Activated naive CD4-positive, alpha-beta T cell treated with anti-CD3 and anti-CD28 coated beads, Interleukin-2, amount 50 U/mL, for 24 hours (primary cell): Measurements from ENCODE around the gene KCNA3.

Experiments used
- H3K27ac Mint-ChIP-seq: one replicate; pipeline ENCODE4 v1.8.0; 2021; ENCODE audit warnings: mild to moderate bottlenecking, mixed read lengths
- H3K27me3 Mint-ChIP-seq: one replicate; pipeline ENCODE4 v1.8.0; 2021; ENCODE audit warnings: mixed read lengths
- H3K36me3 Mint-ChIP-seq: one replicate; pipeline ENCODE4 v1.8.0; 2021; ENCODE audit warnings: mixed read lengths
- H3K4me1 Mint-ChIP-seq: one replicate; pipeline ENCODE4 v1.8.0; 2021; ENCODE audit warnings: mixed read lengths
- H3K4me3 Mint-ChIP-seq: one replicate; pipeline ENCODE4 v1.8.0; 2021; ENCODE audit warnings: mild to moderate bottlenecking, mixed read lengths
- H3K9me3 Mint-ChIP-seq: one replicate; pipeline ENCODE4 v1.8.0; 2021; ENCODE audit warnings: mixed read lengths

KCNA3 gene

GRCh38 chr1:110674337-110675059, at the start of gene KCNA3:
KCNA3 (minus strand) TSS chr1:110674940; CDS start chr1:110674809, 131 bp downstream.
- Mint-ChIP-seq H3K27me3 (no peaks in the 10 kb centered on the region), H3K36me3 (no peaks in the 10 kb centered on the region), H3K4me3 (peak within 1 kb of the TSS; percentile 90), H3K4me1 (peaks cover 60% of the 10 kb centered on the region), H3K9me3 (no peaks in the 10 kb centered on the region), H3K27ac (peak within 1 kb of the TSS; percentile 99)

GRCh38 chr1:110722807-110723206, 48.1 kb upstream of the KCNA3 start:
- H3K36me3 Mint-ChIP-seq, result no peaks in the 10 kb centered on the region
- H3K9me3 Mint-ChIP-seq, result no peaks in the 10 kb centered on the region
- no peak overlapping the region for H3K27ac Mint-ChIP-seq
- no peak overlapping the region for H3K4me3 Mint-ChIP-seq
- H3K27me3 Mint-ChIP-seq, result no peaks in the 10 kb centered on the region
- H3K4me1 Mint-ChIP-seq, result peaks cover 24% of the 10 kb centered on the region

GRCh38 chr1:110719908-110720307, 45.2 kb upstream of the KCNA3 start:
- Mint-ChIP-seq H3K4me3 (no peak overlapping the region), H3K27me3 (no peaks in the 10 kb centered on the region), H3K4me1 (no peaks in the 10 kb centered on the region), H3K27ac (no peak overlapping the region), H3K9me3 (no peaks in the 10 kb centered on the region), H3K36me3 (no peaks in the 10 kb centered on the region)

GRCh38 chr1:110718452-110718851, 43.7 kb upstream of the KCNA3 start:
- Mint-ChIP-seq H3K9me3 (no peaks in the 10 kb centered on the region), H3K4me3 (no peak overlapping the region), H3K36me3 (no peaks in the 10 kb centered on the region), H3K4me1 (no peaks in the 10 kb centered on the region), H3K27ac (no peak overlapping the region), H3K27me3 (no peaks in the 10 kb centered on the region)

- peaks cover 4% of the 10 kb centered on the region for H3K4me1 Mint-ChIP-seq
- H3K4me3 Mint-ChIP-seq, result no peak overlapping the region
- H3K9me3 Mint-ChIP-seq, result no peaks in the 10 kb centered on the region
- no peaks in the 10 kb centered on the region for H3K27me3 Mint-ChIP-seq
- H3K27ac Mint-ChIP-seq, result no peak overlapping the region
- H3K36me3 Mint-ChIP-seq, result no peaks in the 10 kb centered on the region
Measured at GRCh38 chr1:110717179-110717578, 42.4 kb upstream of the KCNA3 start.

GRCh38 chr1:110714374-110714995, 39.7 kb upstream of the KCNA3 start:
- no peaks in the 10 kb centered on the region for H3K9me3 Mint-ChIP-seq
- no peaks in the 10 kb centered on the region for H3K27me3 Mint-ChIP-seq
- H3K4me3 Mint-ChIP-seq, result no peak overlapping the region
- no peaks in the 10 kb centered on the region for H3K36me3 Mint-ChIP-seq
- H3K4me1 Mint-ChIP-seq, result peaks cover 15% of the 10 kb centered on the region
- no peak overlapping the region for H3K27ac Mint-ChIP-seq

- Mint-ChIP-seq H3K9me3 (no peaks in the 10 kb centered on the region), H3K4me3 (no peak overlapping the region), H3K27ac (no peak overlapping the region), H3K4me1 (peaks cover 15% of the 10 kb centered on the region), H3K36me3 (no peaks in the 10 kb centered on the region), H3K27me3 (no peaks in the 10 kb centered on the region)
Measured at GRCh38 chr1:110713221-110713620, 38.5 kb upstream of the KCNA3 start.

GRCh38 chr1:110710314-110710713, 35.6 kb upstream of the KCNA3 start:
- no peak overlapping the region for H3K4me3 Mint-ChIP-seq
- H3K4me1 Mint-ChIP-seq, result peaks cover 15% of the 10 kb centered on the region
- no peaks in the 10 kb centered on the region for H3K27me3 Mint-ChIP-seq
- H3K9me3 Mint-ChIP-seq, result no peaks in the 10 kb centered on the region
- peaks cover 2% of the 10 kb centered on the region for H3K36me3 Mint-ChIP-seq
- H3K27ac Mint-ChIP-seq, result no peak overlapping the region

- H3K36me3 Mint-ChIP-seq, result peaks cover 2% of the 10 kb centered on the region
- H3K4me3 Mint-ChIP-seq, result no peak overlapping the region
- no peaks in the 10 kb centered on the region for H3K9me3 Mint-ChIP-seq
- H3K27me3 Mint-ChIP-seq, result no peaks in the 10 kb centered on the region
- H3K4me1 Mint-ChIP-seq, result peaks cover 15% of the 10 kb centered on the region
- H3K27ac Mint-ChIP-seq, result no peak overlapping the region
Measured at GRCh38 chr1:110708974-110709440, 34.3 kb upstream of the KCNA3 start.

- Mint-ChIP-seq H3K4me1 (peaks cover 12% of the 10 kb centered on the region), H3K36me3 (peaks cover 2% of the 10 kb centered on the region), H3K9me3 (no peaks in the 10 kb centered on the region), H3K4me3 (no peak overlapping the region), H3K27me3 (no peaks in the 10 kb centered on the region), H3K27ac (no peak overlapping the region)
Measured at GRCh38 chr1:110707232-110707631, 32.5 kb upstream of the KCNA3 start.

- H3K4me1 Mint-ChIP-seq, result peaks cover 6% of the 10 kb centered on the region
Measured at GRCh38 chr1:110706621-110707020, 31.9 kb upstream of the KCNA3 start.

GRCh38 chr1:110702260-110702659, 27.5 kb upstream of the KCNA3 start:
- no peak overlapping the region for H3K27ac Mint-ChIP-seq
- no peak overlapping the region for H3K4me3 Mint-ChIP-seq
- peaks cover 2% of the 10 kb centered on the region for H3K36me3 Mint-ChIP-seq
- no peaks in the 10 kb centered on the region for H3K9me3 Mint-ChIP-seq
- no peaks in the 10 kb centered on the region for H3K4me1 Mint-ChIP-seq
- H3K27me3 Mint-ChIP-seq, result no peaks in the 10 kb centered on the region

More at GRCh38 chr1:110706621-110707020, 31.9 kb upstream of the KCNA3 start:
- H3K27me3 Mint-ChIP-seq, result no peaks in the 10 kb centered on the region
- no peak overlapping the region for H3K4me3 Mint-ChIP-seq
- H3K36me3 Mint-ChIP-seq, result peaks cover 2% of the 10 kb centered on the region
- no peak overlapping the region for H3K27ac Mint-ChIP-seq
- H3K9me3 Mint-ChIP-seq, result no peaks in the 10 kb centered on the region

GRCh38 chr1:110700767-110701166, 26.0 kb upstream of the KCNA3 start:
- no peak overlapping the region for H3K4me3 Mint-ChIP-seq
- H3K9me3 Mint-ChIP-seq, result no peaks in the 10 kb centered on the region
- no peak overlapping the region for H3K27ac Mint-ChIP-seq
- no peaks in the 10 kb centered on the region for H3K4me1 Mint-ChIP-seq
- H3K36me3 Mint-ChIP-seq, result peaks cover under 1% of the 10 kb centered on the region
- no peaks in the 10 kb centered on the region for H3K27me3 Mint-ChIP-seq

- H3K9me3 Mint-ChIP-seq, result no peaks in the 10 kb centered on the region
- H3K4me3 Mint-ChIP-seq, result no peak overlapping the region
- H3K36me3 Mint-ChIP-seq, result no peaks in the 10 kb centered on the region
- no peaks in the 10 kb centered on the region for H3K27me3 Mint-ChIP-seq
- no peak overlapping the region for H3K27ac Mint-ChIP-seq
- no peaks in the 10 kb centered on the region for H3K4me1 Mint-ChIP-seq
Measured at GRCh38 chr1:110697606-110698005, 22.9 kb upstream of the KCNA3 start.

- Mint-ChIP-seq H3K4me3 (no peak overlapping the region), H3K4me1 (no peaks in the 10 kb centered on the region), H3K9me3 (no peaks in the 10 kb centered on the region), H3K27ac (no peak overlapping the region), H3K36me3 (no peaks in the 10 kb centered on the region), H3K27me3 (no peaks in the 10 kb centered on the region)
Measured at GRCh38 chr1:110696818-110697217, 22.1 kb upstream of the KCNA3 start.

GRCh38 chr1:110690709-110691365, 16.1 kb upstream of the KCNA3 start:
- Mint-ChIP-seq H3K4me1 (peaks cover 4% of the 10 kb centered on the region), H3K27ac (no peak overlapping the region), H3K36me3 (no peaks in the 10 kb centered on the region), H3K27me3 (peaks cover 1% of the 10 kb centered on the region), H3K4me3 (no peak overlapping the region), H3K9me3 (no peaks in the 10 kb centered on the region)
